HG03175 (cell line): ENCODE data around the gene CCDC179.

Experiments
- ATAC-seq: cut with Tn5 transposase; IDR thresholded peaks from one replicate; pipeline ENCODE4 v1.9.1; 2021; ENCODE audit warnings: mild to moderate bottlenecking, moderate library complexity; ENCODE audit not compliant: unreplicated experiment

The CCDC179 gene

GRCh38 chr11:22860241-22860640, at the start of gene CCDC179:
TSS of gene CCDC179 (minus strand) at chr11:22860474. CDS start at chr11:22860421, 53 bp downstream.
- no peak for ATAC-seq

DNA sequence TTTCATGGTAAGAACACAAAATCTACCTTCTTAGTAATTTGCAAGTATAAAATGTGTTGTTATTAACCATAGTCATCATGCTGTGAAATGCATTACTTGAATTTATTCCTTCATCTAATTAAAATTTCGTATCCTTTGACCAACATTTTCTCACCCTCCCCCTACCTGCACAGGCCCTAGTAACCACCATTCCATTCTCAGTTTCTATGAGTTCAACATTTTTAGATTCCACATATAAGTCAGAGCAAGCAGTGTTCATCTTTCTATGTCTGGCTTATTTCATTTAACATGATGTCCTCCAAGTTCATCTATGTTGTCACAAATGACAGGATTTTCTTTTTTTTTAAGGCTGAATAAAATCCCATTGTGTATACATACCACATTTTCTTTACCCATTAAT, 43.5 kb upstream of the CCDC179 start:
- ATAC-seq, result peak; percentile 75

DNA sequence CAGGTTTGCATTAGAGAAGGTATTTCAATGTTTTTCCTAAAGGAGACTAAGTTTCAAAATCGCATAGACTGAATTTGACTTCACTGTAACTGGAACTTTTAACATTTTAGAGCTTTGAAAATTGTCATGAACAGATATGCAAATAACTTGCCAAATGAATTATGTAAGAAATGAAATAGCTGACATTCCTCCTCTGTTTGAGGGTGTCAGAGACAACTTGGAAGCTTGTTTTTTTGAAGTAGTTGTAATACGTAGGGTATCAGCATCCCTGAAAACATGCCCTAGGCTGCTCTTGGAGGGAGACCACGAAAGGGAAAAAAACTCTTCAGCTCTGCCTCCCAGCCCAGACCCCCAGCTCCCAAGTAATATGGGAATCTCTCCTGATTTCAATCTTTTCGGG, 41.3 kb upstream of the CCDC179 start:
- no peak for ATAC-seq

GRCh38 chr11:22900764-22901486, 40.7 kb upstream of the CCDC179 start:
- no peak for ATAC-seq

GRCh38 chr11:22898036-22898435, 37.8 kb upstream of the CCDC179 start:
- no peak for ATAC-seq

GRCh38 chr11:22890227-22890626, 30.0 kb upstream of the CCDC179 start:
- ATAC-seq, result no peak

DNA sequence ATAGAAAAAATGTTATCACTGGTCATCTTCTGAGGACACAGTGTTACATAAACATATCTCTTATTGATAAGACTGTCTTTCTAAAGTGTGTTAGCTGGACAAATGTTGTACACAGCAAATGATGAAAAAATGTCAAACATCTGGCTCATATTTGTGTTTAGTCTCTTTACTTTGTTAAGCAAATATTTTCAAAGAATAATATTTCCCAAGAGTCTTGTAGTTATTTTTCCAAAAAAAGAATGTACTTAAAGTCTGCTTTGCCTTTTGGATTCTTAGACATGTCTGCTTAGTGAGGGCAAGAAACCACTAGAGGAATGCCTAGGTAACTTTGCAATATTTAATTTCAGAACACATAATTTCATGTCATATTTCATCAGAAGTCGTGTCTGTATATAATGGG, 23.9 kb upstream of the CCDC179 start:
- no peak for ATAC-seq

DNA sequence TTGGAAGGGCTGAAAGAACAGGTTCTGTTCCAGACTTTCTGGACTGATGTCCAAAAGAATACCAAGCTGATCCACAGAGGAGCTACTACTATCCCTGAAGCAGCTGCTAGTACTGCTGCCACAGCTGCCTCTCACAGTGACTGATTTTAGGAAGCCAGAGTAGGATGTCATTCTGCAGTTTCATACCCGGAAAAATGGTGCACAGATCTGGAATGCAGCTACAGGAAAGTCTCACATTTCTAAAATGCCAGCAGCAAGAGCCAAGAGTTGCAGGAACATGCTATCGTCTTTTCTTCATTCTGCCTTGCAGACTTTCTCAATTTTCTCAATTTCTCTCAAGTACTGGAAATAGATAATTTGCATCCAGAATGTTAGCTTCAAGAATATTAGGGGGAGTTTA, 19.4 kb upstream of the CCDC179 start:
- ATAC-seq, result no peak

GRCh38 chr11:22878604-22879003, 18.3 kb upstream of the CCDC179 start:
- ATAC-seq, result no peak

DNA sequence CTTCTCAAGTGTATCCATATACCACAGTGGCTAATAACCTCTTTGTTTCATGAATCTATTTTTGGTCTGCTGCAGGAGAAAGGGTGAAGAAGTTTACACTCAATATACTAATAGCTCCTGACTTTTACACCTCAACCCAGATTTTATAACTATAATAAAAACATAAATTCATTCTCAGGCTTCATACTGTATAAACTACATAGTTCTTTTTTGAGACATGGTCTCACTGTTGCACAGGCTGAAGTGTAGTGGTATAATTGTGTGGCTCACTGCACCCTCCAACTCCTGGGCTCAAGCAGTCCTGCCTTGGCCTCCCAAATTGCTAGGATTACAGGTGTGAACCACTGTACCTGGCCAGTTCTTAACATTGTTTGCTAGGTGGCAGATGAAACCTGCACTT, 17.8 kb upstream of the CCDC179 start:
- ATAC-seq, result no peak

GRCh38 chr11:22875869-22876473, 15.7 kb upstream of the CCDC179 start:
- ATAC-seq, result peak; percentile 98

GRCh38 chr11:22869325-22869724, 9.1 kb upstream of the CCDC179 start:
- ATAC-seq, result peak; percentile 42

- no peak for ATAC-seq
Measured at GRCh38 chr11:22859756-22860155, 518 bp downstream of the CCDC179 start.

DNA sequence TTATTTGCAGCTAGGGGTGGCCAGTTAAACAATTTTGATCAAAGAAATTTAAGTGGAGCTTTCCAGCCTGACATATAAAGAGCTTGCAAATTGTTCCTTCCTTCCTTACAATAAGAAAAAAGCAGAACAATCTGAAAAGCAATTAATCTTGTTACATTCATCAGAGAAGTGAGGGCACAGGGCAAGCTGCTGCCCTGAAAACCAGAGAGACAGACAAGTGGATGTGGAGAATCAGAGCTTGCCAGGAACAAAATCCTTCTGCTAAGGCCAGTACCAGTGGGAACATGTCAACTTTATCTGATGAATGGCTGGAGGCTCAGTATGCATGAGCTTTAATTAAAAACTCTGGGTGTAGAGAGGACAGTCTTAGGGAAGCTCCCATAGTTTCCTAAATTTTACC, 8.8 kb downstream of the CCDC179 start:
- ATAC-seq, result no peak

- no peak for ATAC-seq
Measured at GRCh38 chr11:22846726-22847125, 13.5 kb downstream of the CCDC179 start.

- ATAC-seq, result no peak
Measured at GRCh38 chr11:22832315-22833015, 27.8 kb downstream of the CCDC179 start.

- ATAC-seq, result no peak
Measured at GRCh38 chr11:22830082-22830414, 30.2 kb downstream of the CCDC179 start.

GRCh38 chr11:22829231-22830081, 30.8 kb downstream of the CCDC179 start, which contains the start of gene SVIP:
TSS of gene SVIP (minus strand) at chr11:22829801. CDS start at chr11:22829748, 53 bp downstream.
- peak; percentile 93 for ATAC-seq

- ATAC-seq, result no peak
Measured at GRCh38 chr11:22828373-22828772, 31.9 kb downstream of the CCDC179 start.

GRCh38 chr11:22822203-22822602, 38.1 kb downstream of the CCDC179 start:
- ATAC-seq, result no peak

- no peak for ATAC-seq
Measured at GRCh38 chr11:22809893-22810292, 50.4 kb downstream of the CCDC179 start.
